Colonic mucosa (tissue), 4 donors: ENCODE measurements around the gene SHISA9. TPM values are rescaled to one million over a fixed set of nuclear protein-coding genes. Genes with fewer than 3 reads are reported as not detected.

Source experiments
- DNase-seq: peaks from one replicate; pipeline ENCODE4 v3.0.0-alpha.2; 2020
- H3K27ac ChIP-seq: fragments of 200-600 bp; one replicate; pipeline ENCODE4 v1.8.0; 2021
- H3K27me3 ChIP-seq: fragments of 200-600 bp; one replicate; pipeline ENCODE4 v1.8.0; 2021
- H3K36me3 ChIP-seq: fragments of 200-600 bp; one replicate; pipeline ENCODE4 v1.8.0; 2021
- H3K4me1 ChIP-seq: fragments of 200-600 bp; one replicate; pipeline ENCODE4 v1.8.0; 2021; ENCODE audit warnings: mild to moderate bottlenecking
- H3K4me3 ChIP-seq: fragments of 200-600 bp; one replicate; pipeline ENCODE4 v1.8.0; 2021
- H3K9ac ChIP-seq, 2 donors: one replicate each; pipeline ENCODE4 v1.7.0; 2013; ENCODE audit warnings: control low read depth in 2 of 2, low read depth in 2 of 2, low read length in 2 of 2
- H3K9me3 ChIP-seq: fragments of 200-600 bp; one replicate; pipeline ENCODE4 v1.8.0; 2021
- intact Hi-C: fragments of 100-400 bp; cut with DNase I; formaldehyde crosslinking; loops from one replicate; pipeline ENCODE4 v1.14.1; 2022
- total RNA-seq, 2 donors: library from RNA; stranded (reverse); fragmentation: NEBNext Ultra II Directional in 1 of 2; extraction: Animal tissue kit (Norgen Biotek cat#: 25700) in 1 of 2; gene quantifications; one replicate each; pipeline ENCODE4 v1.2.1, GENCODE V29; 2021
- TF ChIP-seq, protein P1 (sequence below): fragments of 200-600 bp; IDR thresholded peaks from one replicate; pipeline ENCODE4 v1.8.0; 2022; ENCODE audit warnings: antibody characterized with exemption, mild to moderate bottlenecking
- donor health status: healthy.
- donor health status: DM: no; HTN: no; CAD: no.
- donor health status: DM: no; HTN: no; CAD: no.

The SHISA9 gene
- total RNA-seq, 2 donors from 2014 or later: 0.74 to 1.3 TPM

DNA sequence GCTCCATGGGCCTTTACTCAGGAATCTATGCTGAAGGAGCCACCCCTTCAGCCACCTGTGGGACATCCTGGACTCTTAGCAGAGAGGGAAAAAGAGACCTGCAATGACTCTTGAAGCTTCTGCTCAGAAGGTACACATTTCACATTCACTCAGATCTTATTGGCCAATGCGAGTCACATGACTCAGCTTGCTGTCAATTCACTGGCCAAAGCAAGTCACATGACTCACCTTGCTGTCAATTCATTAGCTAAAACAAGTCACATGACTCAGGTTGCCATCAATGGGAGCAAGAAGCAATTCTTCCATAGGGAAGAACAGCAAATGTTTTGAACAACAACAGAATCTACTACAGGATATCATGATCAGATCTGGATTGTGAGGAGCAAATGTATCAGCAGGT, 233.4 kb downstream of the SHISA9 start:
- DNase-seq: no peak
- Histone ChIP-seq H3K9ac (no peak overlapping the region), H3K4me1 (no peaks in the 10 kb centered on the region), H3K36me3 (no peaks in the 10 kb centered on the region), H3K4me3 (no peak overlapping the region), H3K27me3 (no peaks in the 10 kb centered on the region), H3K9me3 (no peaks in the 10 kb centered on the region), H3K27ac (no peak overlapping the region)
- TF ChIP-seq, protein P1, sequence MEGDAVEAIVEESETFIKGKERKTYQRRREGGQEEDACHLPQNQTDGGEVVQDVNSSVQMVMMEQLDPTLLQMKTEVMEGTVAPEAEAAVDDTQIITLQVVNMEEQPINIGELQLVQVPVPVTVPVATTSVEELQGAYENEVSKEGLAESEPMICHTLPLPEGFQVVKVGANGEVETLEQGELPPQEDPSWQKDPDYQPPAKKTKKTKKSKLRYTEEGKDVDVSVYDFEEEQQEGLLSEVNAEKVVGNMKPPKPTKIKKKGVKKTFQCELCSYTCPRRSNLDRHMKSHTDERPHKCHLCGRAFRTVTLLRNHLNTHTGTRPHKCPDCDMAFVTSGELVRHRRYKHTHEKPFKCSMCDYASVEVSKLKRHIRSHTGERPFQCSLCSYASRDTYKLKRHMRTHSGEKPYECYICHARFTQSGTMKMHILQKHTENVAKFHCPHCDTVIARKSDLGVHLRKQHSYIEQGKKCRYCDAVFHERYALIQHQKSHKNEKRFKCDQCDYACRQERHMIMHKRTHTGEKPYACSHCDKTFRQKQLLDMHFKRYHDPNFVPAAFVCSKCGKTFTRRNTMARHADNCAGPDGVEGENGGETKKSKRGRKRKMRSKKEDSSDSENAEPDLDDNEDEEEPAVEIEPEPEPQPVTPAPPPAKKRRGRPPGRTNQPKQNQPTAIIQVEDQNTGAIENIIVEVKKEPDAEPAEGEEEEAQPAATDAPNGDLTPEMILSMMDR: no peak
- intact Hi-C loops: no loop called here

DNA sequence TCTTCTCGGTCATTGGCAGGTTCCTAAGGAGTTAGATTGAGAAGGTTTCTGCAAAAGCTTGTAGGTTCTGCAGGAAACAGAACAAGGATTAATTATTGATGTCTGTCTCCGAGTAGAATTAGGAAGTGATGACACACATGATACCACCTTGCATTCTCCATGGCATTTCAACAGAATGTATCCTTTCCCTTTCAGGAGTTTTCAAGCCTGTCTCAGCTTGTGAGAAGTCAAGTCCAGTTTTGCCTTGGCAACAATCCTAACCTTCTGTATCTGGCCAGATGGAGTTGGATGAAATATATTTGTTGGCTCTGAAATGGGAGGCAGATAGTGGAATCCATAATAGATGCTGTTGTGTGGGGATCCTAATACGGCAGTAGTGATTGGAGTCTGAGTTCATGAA, 235.5 kb downstream of the SHISA9 start:
- H3K4me3 ChIP-seq: no peak overlapping the region
- no peaks in the 10 kb centered on the region for H3K36me3 ChIP-seq
- intact Hi-C loops: no loop called here
- no peak overlapping the region for H3K27ac ChIP-seq
- no peaks in the 10 kb centered on the region for H3K9me3 ChIP-seq
- TF ChIP-seq, protein P1: no peak
- H3K9ac ChIP-seq: no peak overlapping the region
- H3K27me3 ChIP-seq: no peaks in the 10 kb centered on the region
- no peaks in the 10 kb centered on the region for H3K4me1 ChIP-seq
- DNase-seq: no peak

DNA sequence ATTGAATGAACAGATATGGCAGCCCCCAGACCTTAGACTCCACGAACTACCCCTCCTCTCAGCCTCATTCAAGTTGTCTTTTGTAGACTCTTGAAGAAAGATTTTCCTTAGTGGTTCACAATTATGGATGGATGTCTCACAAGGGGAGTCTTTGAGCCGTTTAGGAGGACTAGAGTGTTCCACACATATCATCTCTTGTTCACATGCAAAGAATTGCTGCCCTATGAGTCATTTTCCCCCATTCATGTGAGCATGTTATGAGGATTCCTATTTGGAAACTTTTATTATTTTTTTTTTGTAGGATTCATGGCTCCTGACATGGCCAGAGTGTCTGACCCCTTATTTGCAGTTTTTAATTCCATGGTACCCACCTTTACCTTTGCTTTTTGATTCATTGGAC, 237.1 kb downstream of the SHISA9 start:
- TF ChIP-seq, protein P1: no peak
- no peaks in the 10 kb centered on the region for H3K4me1 ChIP-seq
- DNase-seq: no peak
- intact Hi-C loops: no loop called here
- H3K9me3 ChIP-seq: no peaks in the 10 kb centered on the region
- H3K36me3 ChIP-seq: no peaks in the 10 kb centered on the region
- no peak overlapping the region for H3K9ac ChIP-seq
- no peaks in the 10 kb centered on the region for H3K27me3 ChIP-seq
- H3K27ac ChIP-seq: no peak overlapping the region
- H3K4me3 ChIP-seq: no peak overlapping the region

DNA sequence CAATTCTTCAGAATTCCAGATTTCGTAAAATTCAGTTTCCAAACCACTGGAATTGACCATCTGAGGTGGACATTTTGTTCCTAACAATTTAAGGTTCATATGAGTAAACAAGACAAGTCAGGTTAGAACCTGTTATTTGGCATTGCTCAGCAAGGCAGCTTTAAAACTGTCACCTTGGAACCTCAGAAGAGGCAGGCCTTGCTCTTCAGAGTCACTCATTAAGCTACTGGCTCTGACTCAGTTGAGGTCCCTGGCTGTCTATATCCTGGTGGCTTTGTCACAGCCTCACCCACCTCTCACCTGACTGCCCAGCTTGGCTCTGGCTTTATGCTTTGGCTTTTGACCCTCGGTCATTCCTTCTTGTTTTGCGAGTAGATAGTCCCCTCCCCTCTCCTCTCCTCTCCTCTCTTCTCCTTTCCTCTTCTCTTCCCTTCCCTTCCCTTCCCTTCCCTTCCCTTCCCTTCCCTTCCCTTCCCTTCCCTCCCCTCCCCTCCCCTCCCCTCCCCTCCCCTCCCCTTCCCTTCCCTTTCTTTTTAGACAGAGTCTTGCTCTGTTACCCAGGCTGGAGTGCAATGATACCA, 238.4 kb downstream of the SHISA9 start:
- TF ChIP-seq, protein P1: no peak
- no peaks in the 10 kb centered on the region for H3K9me3 ChIP-seq
- no peak overlapping the region for H3K9ac ChIP-seq
- no peak for DNase-seq
- no peak overlapping the region for H3K4me3 ChIP-seq
- no peak overlapping the region for H3K27ac ChIP-seq
- intact Hi-C loops: no loop called here
- no peaks in the 10 kb centered on the region for H3K27me3 ChIP-seq
- no peaks in the 10 kb centered on the region for H3K4me1 ChIP-seq
- no peaks in the 10 kb centered on the region for H3K36me3 ChIP-seq

DNA sequence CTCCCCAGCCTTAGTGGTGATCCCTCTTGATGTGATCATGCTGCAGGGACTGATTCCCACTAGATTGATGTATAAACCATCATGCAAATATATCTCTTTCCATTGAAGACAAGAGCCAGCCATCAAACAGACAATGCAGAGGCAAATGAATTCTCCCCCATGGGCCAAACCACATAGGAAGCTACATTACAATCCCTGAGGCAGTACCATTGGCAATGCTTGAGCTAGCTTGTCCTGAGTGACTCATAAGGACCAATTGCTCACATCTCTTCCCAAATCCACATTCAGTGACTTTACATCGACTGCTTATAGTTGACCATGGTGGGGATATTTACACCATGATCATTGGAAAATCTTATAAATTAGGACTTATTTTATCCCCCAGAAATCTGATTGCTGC, 242.2 kb downstream of the SHISA9 start:
- Histone ChIP-seq H3K9me3 (no peaks in the 10 kb centered on the region), H3K4me1 (no peaks in the 10 kb centered on the region), H3K27ac (no peak overlapping the region), H3K36me3 (no peaks in the 10 kb centered on the region), H3K9ac (no peak overlapping the region), H3K27me3 (no peaks in the 10 kb centered on the region), H3K4me3 (no peak overlapping the region)
- intact Hi-C loops: no loop called here
- no peak for DNase-seq
- TF ChIP-seq, protein P1: no peak

DNA sequence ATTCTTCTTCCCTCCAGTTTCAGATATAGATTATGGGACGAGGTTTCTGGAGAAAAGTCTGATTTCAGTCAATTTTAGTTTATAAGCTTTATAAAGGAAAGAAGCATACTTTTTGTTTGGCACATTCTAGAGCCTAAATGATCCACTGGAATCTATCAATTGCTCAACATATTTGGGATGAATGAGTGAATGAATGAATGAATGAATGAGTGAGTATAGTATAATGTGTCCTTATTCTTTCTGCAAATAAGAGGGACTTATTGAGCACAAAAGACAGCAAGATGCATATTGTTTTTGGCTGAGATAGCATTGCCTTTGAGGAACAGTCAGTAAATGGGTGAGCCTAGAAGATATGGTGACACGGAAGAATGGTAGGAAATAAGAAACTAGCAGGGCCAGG, 245.4 kb downstream of the SHISA9 start:
- Histone ChIP-seq H3K9ac (no peak overlapping the region), H3K27ac (no peak overlapping the region), H3K4me1 (no peaks in the 10 kb centered on the region), H3K9me3 (no peaks in the 10 kb centered on the region), H3K27me3 (no peaks in the 10 kb centered on the region), H3K36me3 (no peaks in the 10 kb centered on the region), H3K4me3 (no peak overlapping the region)
- TF ChIP-seq, protein P1: no peak
- intact Hi-C loops: no loop called here
- no peak for DNase-seq
